B cell (primary cell): ENCODE data around the gene NCAPG2. TPM values are rescaled to one million over a fixed set of nuclear protein-coding genes. Genes with fewer than 3 reads are reported as not detected.

Source experiments
- ATAC-seq: fragments of 200-7000 bp; cut with Tn5 transposase; one replicate; pipeline ENCODE4 v1.10.0; 2021; ENCODE audit warnings: low read depth, mild to moderate bottlenecking, moderate number of reproducible peaks, moderate library complexity
- CTCF ChIA-PET: fragments of 350-600 bp; sonication (Branson Sonifier 250); formaldehyde crosslinking; loops from one replicate; lab custom pipeline; 2021; ENCODE audit warnings: antibody characterized with exemption, inconsistent platforms; lab: Charles Lee
- POLR2A ChIA-PET: fragments of 350-600 bp; sonication (Branson Sonifier 250); formaldehyde crosslinking; loops from one replicate; lab custom pipeline; 2021; ENCODE audit warnings: antibody characterized with exemption; lab: Charles Lee
- DNase-seq: peaks from one replicate; pipeline ENCODE4 v3.0.0; 2013
- H2AFZ ChIP-seq: 2 replicates; pipeline ENCODE4 v1.6.1; 2012; ENCODE audit warnings: mild to moderate bottlenecking, low read depth, low read length; ENCODE audit not compliant: insufficient read depth, poor library complexity, severe bottlenecking
- H3K27ac ChIP-seq, 2 donors: 1 replicate in 1 of 2; 2 replicates in 1 of 2; pipeline ENCODE4 v1.5.1; 2012 to 2013; ENCODE audit warnings: low read length in 2 of 2, mild to moderate bottlenecking in 2 of 2, moderate library complexity in 1 of 2
- H3K27me3 ChIP-seq, 4 experiments: fragments of 200-600 bp in 1 of 4; sonication (generic) in 1 of 4; replicated peaks in 1 of 4; 1 replicate in 2 of 4; 2 replicates in 2 of 4; pipeline versions ENCODE4 v1.6.1 to v1.7.0; 2013 to 2016; ENCODE audit warnings: low read length in 3 of 4, mild to moderate bottlenecking in 2 of 4, mixed read lengths in 1 of 4, moderate library complexity in 1 of 4; ENCODE audit not compliant: insufficient read depth in 4 of 4, control insufficient read depth in 3 of 4; ENCODE audit errors: control extremely low read depth in 1 of 4
- H3K36me3 ChIP-seq, 2 experiments: replicated peaks in 1 of 2; 1 replicate in 1 of 2; 2 replicates in 1 of 2; pipeline versions ENCODE4 v1.6.1 to v1.7.1; 2013; ENCODE audit warnings: low read length in 1 of 2; ENCODE audit not compliant: insufficient read depth in 2 of 2, control insufficient read depth in 1 of 2; ENCODE audit errors: control extremely low read depth in 1 of 2, extremely low read depth in 1 of 2
- H3K4me1 ChIP-seq, 2 donors: fragments of 200-600 bp in 1 of 2; sonication (generic) in 1 of 2; 1 replicate in 1 of 2; 2 replicates in 1 of 2; pipeline versions ENCODE4 v1.5.1 to v1.6.1; 2013 to 2017; ENCODE audit warnings: low read length in 2 of 2; ENCODE audit not compliant: control insufficient read depth in 2 of 2, insufficient read depth in 2 of 2
- H3K4me2 ChIP-seq: replicated peaks from 2 replicates; pipeline ENCODE3; 2012; ENCODE audit warnings: mild to moderate bottlenecking, low read depth, low read length; ENCODE audit not compliant: poor library complexity, severe bottlenecking
- H3K4me3 ChIP-seq, 5 experiments: fragments of 200-600 bp in 1 of 5; sonication (generic) in 1 of 5; 1 replicate in 3 of 5; 2 replicates in 2 of 5; pipeline versions ENCODE4 v1.5.1 to v1.7.0; 2011 to 2016; ENCODE audit warnings: low read length in 4 of 5, mild to moderate bottlenecking in 4 of 5, low read depth in 2 of 5, control low read depth in 1 of 5, moderate library complexity in 1 of 5; ENCODE audit not compliant: insufficient read depth in 1 of 5; ENCODE audit errors: control extremely low read depth in 1 of 5, extremely low read depth in 1 of 5
- H3K79me2 ChIP-seq: fragments of 200-600 bp; sonication (generic); one replicate; pipeline ENCODE4 v1.6.0; 2016; ENCODE audit warnings: low read length; ENCODE audit not compliant: control insufficient read depth, insufficient read depth
- H3K9ac ChIP-seq: fragments of 200-600 bp; sonication (generic); 2 replicates; pipeline ENCODE4 v1.6.1; 2017; ENCODE audit warnings: mild to moderate bottlenecking, low read length, moderate library complexity
- H3K9me3 ChIP-seq, 3 donors: one replicate each; pipeline versions ENCODE4 v1.6.1 to v1.7.1; 2013; ENCODE audit warnings: low read length in 2 of 3; ENCODE audit not compliant: control insufficient read depth in 2 of 3, insufficient read depth in 1 of 3; ENCODE audit errors: control extremely low read depth in 1 of 3
- H4K20me1 ChIP-seq: 2 replicates; pipeline ENCODE4 v1.6.0; 2012; ENCODE audit warnings: mild to moderate bottlenecking, low read length; ENCODE audit not compliant: insufficient read depth, control insufficient read depth, poor library complexity, severe bottlenecking
- H3K27ac Mint-ChIP-seq: one replicate; pipeline ENCODE4 v1.8.0; 2021; ENCODE audit warnings: mixed read lengths
- H3K27me3 Mint-ChIP-seq: one replicate; pipeline ENCODE4 v1.8.0; 2021; ENCODE audit warnings: mixed read lengths
- H3K4me1 Mint-ChIP-seq: one replicate; pipeline ENCODE4 v1.8.0; 2021; ENCODE audit warnings: mixed read lengths
- H3K4me3 Mint-ChIP-seq: one replicate; pipeline ENCODE4 v1.8.0; 2021; ENCODE audit warnings: mixed read lengths
- H3K9me3 Mint-ChIP-seq: one replicate; pipeline ENCODE4 v1.8.0; 2022; ENCODE audit warnings: mixed read lengths; ENCODE audit not compliant: insufficient read depth
- EZH2 ChIP-seq: IDR thresholded peaks from 2 replicates; pipeline ENCODE4 v1.6.1; 2012; ENCODE audit warnings: borderline replicate concordance, low read depth, mild to moderate bottlenecking, moderate library complexity, low read length; ENCODE audit not compliant: insufficient read depth, poor library complexity, severe bottlenecking
- WGBS: methylation state at CpG from one replicate; pipeline ENCODE4 v1.1.5; 2013; ENCODE audit warnings: missing lambda C conversion rate; ENCODE audit not compliant: insufficient coverage; 5-methylcytosine and 5-hydroxymethylcytosine counted together
- intact Hi-C: fragments of 100-400 bp; cut with micrococcal nuclease; formaldehyde crosslinking; loops from one replicate; pipeline ENCODE4 v1.10.0; 2022
- polyA plus RNA-seq: library from polyadenylated mRNA; depleted of rRNA; stranded (reverse); fragments of >200 nt; gene quantifications from 2 replicates; pipeline ENCODE4 v1.2.3, GENCODE V29; 2012
- total RNA-seq, 2 donors: library from RNA; stranded (reverse); fragments of 120-200 nt in 1 of 2; gene quantifications; 1 replicate in 1 of 2; 2 replicates in 1 of 2; pipeline versions ENCODE4 v1.2.3 to v1.2.4, GENCODE V29; 2013 to 2022
- TF ChIP-seq, protein P1 (sequence below): fragments of 200-600 bp; IDR thresholded peaks from one replicate; pipeline ENCODE4 v1.8.0; 2022; ENCODE audit warnings: antibody characterized with exemption, mild to moderate bottlenecking

Gene NCAPG2
- total and polyA plus RNA-seq, 2 donors (not counting 1 experiment from before 2014, with no cell fraction given) = 2.9 to 9.8 TPM

DNA sequence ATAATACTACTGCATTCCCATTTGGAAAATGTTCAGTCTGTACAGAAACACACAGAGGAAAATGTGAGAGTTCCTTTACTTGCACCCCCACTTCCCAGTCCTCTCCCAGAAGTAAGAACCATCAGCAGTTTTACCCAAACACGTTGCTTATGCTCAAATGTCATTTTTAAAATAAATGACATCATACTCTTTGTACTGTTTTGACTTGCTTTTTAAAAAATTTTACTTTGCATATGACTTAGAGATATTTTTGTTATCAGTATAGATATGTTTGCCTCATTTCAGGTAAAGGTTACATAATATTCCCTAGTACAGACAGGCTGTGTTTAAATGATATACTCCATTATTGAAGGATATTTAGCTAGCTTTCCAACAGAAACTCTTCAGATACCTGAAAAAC lies 103.5 kb downstream of the NCAPG2 start:
- no peak overlapping the region for H3K9ac ChIP-seq
- CTCF ChIA-PET = no interaction called here
- DNase-seq = no peak
- H3K27me3 ChIP-seq = no peaks in the 10 kb centered on the region
- no peak overlapping the region for H3K4me3 Mint-ChIP-seq
- no peak overlapping the region for H2AFZ ChIP-seq
- no peaks in the 10 kb centered on the region for H3K9me3 Mint-ChIP-seq
- H3K79me2 ChIP-seq = no peaks in the 10 kb centered on the region
- no peak for ATAC-seq
- no peaks in the 10 kb centered on the region for H3K36me3 ChIP-seq
- H3K4me2 ChIP-seq = no peak overlapping the region
- peaks cover 0 to 6% (median 0%) of the 10 kb centered on the region in 3 donors for H3K9me3 ChIP-seq
- no CpG with 5 or more reads among the region's 1 CpG for WGBS
- no peaks in the 10 kb centered on the region for H4K20me1 ChIP-seq
- no peaks in the 10 kb centered on the region for H3K27me3 Mint-ChIP-seq
- intact Hi-C loops = no loop called here
- H3K4me3 ChIP-seq = no peak overlapping the region
- no peak overlapping the region for H3K27ac ChIP-seq
- H3K27ac Mint-ChIP-seq = no peak overlapping the region
- H3K4me1 Mint-ChIP-seq = peaks cover 3% of the 10 kb centered on the region
- TF ChIP-seq, protein P1, sequence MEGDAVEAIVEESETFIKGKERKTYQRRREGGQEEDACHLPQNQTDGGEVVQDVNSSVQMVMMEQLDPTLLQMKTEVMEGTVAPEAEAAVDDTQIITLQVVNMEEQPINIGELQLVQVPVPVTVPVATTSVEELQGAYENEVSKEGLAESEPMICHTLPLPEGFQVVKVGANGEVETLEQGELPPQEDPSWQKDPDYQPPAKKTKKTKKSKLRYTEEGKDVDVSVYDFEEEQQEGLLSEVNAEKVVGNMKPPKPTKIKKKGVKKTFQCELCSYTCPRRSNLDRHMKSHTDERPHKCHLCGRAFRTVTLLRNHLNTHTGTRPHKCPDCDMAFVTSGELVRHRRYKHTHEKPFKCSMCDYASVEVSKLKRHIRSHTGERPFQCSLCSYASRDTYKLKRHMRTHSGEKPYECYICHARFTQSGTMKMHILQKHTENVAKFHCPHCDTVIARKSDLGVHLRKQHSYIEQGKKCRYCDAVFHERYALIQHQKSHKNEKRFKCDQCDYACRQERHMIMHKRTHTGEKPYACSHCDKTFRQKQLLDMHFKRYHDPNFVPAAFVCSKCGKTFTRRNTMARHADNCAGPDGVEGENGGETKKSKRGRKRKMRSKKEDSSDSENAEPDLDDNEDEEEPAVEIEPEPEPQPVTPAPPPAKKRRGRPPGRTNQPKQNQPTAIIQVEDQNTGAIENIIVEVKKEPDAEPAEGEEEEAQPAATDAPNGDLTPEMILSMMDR = no peak
- no peak for TF ChIP-seq EZH2
- H3K4me1 ChIP-seq = no peaks in the 10 kb centered on the region
- POLR2A ChIA-PET = no interaction called here

DNA sequence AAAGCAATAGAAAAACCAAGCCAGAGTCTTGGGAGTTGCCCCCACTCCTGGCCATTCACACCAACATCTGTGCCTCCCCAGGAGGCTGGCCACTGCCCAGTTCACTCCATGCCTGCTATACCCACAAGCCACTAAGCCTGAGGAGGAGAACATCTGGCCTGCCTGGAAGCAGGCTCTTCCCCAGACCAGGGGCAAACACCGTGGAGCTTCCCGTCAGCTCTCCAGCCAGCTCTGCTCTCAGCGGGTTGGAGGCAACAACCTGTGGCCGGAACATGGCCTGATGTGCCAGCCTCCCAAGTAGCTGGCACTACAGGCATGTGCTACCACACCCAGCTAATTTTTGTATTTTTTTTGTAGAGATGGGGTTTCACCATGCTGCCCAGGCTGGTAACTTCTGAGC lies 107.9 kb downstream of the NCAPG2 start:
- no peak for DNase-seq
- TF ChIP-seq, protein P1 = no peak
- TF ChIP-seq EZH2 = no peak
- H3K4me1 ChIP-seq = no peaks in the 10 kb centered on the region
- Mint-ChIP-seq H3K27ac (no peak overlapping the region), H3K4me1 (no peaks in the 10 kb centered on the region), H3K4me3 (no peak overlapping the region), H3K9me3 (no peaks in the 10 kb centered on the region), H3K27me3 (no peaks in the 10 kb centered on the region)
- no peaks in the 10 kb centered on the region for H3K36me3 ChIP-seq
- no peak for ATAC-seq
- H3K27ac ChIP-seq = no peak overlapping the region
- peaks cover 0 to 3% (median 0%) of the 10 kb centered on the region in 3 donors for H3K9me3 ChIP-seq
- no peaks in the 10 kb centered on the region for H3K27me3 ChIP-seq
- H2AFZ ChIP-seq = no peak overlapping the region
- ChIA-PET CTCF (no interaction called here), POLR2A (no interaction called here)
- H4K20me1 ChIP-seq = no peaks in the 10 kb centered on the region
- intact Hi-C loops = no loop called here
- H3K4me2 ChIP-seq = no peak overlapping the region
- H3K4me3 ChIP-seq = no peak overlapping the region
- no peaks in the 10 kb centered on the region for H3K79me2 ChIP-seq
- H3K9ac ChIP-seq = no peak overlapping the region
- 100% methylated on average over 2 of the region's 4 CpGs for WGBS
